GM23248 (cell line): ENCODE measurements around the gene CAPN14.

Experiments used
- EZH2 ChIP-seq: fragments of 200-600 bp; sonication (generic); IDR thresholded peaks from 2 replicates; pipeline ENCODE4 v1.6.1; 2018; ENCODE audit warnings: antibody characterized with exemption, mild to moderate bottlenecking; ENCODE audit not compliant: insufficient read depth, poor library complexity, severe bottlenecking
- EZH2phosphoT487 ChIP-seq: fragments of 200-600 bp; sonication (generic); IDR thresholded peaks from 2 replicates; pipeline ENCODE4 v1.6.1; 2018; ENCODE audit warnings: antibody characterized with exemption, moderate library complexity, mild to moderate bottlenecking, low read depth; ENCODE audit not compliant: insufficient read depth

- no peak for TF ChIP-seq EZH2
- TF ChIP-seq EZH2phosphoT487: no peak
Measured at GRCh38 chr2:31204783-31205182, 12.5 kb downstream of the CAPN14 start.
